Activated CD4-positive, alpha-beta T cell treated with anti-CD3 and anti-CD28 coated beads for 1 hour (primary cell): Measurements from ENCODE around the gene EP400.

ENCODE experiments used
- DNase-seq: peaks from one replicate; pipeline ENCODE4 v3.0.0-alpha.2; 2020

EP400 gene

DNA sequence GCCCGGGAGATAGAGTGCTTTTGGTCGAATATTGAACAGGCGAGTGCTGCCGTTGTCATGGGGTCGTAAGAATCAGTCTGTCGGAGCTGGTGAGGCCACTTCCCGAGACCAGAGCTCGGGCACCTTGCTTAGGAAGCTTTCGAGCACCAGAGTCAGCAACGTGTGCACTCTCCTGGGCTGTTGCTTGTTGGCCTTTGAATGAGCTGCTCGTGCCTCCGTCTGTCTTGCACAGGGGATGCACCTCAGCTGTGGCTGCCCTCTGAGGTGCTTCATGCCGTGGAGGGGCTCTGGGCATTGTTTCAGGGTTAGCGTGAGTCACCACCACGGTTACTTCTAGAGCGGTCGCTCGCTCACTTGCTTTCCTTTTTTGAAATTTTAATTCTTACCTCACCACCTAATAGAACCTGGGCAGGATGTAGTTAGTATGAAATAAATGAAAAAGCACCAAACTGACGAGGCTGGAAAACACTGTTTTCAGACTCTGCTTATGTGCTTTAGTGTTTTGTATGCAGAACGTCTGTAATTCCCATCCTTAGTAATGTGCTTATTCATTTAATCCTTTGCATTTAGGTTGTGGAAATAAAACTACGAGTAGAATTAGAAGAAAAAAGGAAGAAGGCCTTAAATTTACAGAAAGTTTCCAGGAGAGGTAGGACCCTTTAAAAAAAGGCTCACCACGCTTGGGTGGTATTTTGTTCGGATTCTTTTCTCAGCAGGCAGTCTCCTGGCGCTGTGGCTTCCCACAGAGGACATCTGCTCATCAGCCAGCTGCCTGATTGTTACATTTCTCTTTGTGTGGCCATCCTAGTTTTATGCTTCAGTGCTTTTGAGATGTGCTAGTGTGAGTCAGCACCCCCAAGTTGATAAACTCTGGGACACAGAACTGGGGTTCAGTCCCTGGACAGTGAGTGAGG, 40.6 kb downstream of the EP400 start:
- no peak for DNase-seq

DNA sequence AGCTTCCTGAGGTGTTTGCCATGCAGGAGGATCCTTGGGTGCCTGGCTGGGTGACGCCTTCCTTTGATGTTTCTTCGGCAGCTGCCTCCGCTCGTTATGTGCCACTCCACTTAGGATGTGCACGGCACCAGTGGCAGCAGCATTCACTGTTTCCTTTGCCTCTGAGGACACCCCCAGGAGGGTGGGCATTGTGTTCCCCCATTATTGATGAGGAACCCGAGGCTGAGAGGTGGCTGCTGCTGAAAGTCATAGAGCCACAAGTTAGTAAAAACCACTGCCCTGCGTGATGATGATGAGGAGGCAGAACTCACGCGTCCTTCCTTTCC, 41.2 kb downstream of the EP400 start:
- DNase-seq: no peak

DNA sequence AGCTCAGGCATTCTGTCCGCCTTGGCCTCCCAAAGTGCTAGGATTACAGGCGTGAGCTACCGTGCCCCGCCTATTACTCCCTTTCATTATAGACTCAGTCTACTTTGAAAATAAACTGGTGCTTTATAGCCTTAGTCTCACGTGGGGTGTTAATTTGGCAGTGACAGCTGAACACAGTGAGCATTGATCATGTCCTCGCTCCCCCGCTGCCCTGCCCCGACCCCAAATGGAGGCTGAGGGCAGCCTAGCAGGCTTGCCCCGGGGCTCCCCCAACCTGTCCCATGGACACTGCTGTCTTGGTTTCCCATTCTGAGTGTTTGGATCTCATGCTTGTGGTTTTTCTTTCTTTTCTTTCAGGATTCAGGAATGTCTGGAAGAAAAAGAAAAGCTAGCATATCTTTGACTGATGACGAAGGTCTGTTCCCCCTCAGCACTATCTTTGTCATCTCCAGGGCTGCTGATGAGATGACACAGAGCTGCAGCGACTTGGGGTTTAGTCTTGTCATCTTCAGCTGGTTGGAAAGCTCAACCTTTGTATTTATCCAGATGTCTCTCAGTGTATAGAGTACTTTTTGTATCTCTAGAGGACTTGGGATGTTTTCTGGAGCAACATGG, 42.2 kb downstream of the EP400 start:
- no peak for DNase-seq

DNA sequence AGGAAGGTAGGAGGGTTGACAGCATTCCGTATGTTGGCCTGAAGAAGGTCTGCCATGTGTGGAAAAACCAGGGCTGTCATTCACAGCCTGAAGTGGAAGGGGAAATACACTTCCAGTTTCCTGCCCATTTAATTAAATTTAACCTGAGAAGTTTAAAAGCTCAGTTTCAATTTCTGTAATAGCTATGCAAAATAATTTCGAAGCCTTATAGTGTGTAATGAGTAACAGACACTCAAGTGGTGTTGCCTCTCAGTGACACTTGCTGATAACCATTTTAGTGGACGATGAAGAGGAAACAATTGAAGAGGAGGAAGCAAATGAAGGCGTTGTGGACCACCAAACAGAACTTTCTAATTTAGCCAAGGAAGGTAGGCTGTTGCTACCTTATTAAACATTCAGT, 44.8 kb downstream of the EP400 start:
- DNase-seq: no peak

DNA sequence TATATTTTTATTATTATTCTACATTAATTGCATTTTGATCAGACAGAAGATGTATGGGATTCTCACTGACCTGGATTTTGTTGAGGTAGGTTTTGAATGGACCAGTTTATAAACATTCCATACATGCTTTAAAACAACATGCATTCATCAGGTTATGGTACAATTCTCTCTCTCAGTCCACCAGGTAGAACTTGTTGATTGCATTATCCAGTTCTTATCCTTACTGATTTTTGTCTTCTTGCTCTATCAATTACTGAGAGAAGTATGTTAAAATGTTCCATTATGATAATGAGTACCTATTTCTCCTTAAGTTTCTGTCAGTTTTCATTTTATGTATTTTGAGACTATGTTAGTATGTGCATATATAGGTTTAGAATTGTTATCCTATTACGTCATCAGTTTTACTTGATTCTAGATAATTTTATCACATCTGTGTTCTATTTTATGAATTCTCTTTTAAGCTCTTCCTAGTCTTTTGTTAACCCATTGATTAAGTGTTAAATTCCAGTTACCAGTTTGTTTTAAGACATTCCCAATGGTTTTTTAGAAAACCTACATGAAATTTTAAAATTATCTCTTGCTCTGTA, 50.6 kb downstream of the EP400 start:
- DNase-seq: no peak

DNA sequence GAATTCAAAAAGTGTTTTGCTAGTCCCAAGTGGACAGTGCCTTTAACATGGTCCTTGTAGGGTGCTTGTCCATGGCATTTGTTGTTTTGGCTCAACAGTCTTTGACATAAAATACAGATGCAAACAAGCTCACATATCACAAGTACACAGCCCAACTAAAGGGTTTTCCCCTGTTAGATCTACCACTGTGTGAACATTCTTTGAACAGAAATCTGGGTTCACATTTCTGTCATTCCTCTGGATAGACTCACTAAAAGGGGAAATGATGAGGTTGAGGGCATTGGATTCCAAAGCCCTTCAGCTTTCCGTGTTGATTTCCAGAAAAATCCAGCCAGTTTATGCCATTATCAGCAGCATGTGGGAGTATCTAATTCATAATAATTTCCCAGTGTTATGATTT, 54.1 kb downstream of the EP400 start:
- DNase-seq: no peak

DNA sequence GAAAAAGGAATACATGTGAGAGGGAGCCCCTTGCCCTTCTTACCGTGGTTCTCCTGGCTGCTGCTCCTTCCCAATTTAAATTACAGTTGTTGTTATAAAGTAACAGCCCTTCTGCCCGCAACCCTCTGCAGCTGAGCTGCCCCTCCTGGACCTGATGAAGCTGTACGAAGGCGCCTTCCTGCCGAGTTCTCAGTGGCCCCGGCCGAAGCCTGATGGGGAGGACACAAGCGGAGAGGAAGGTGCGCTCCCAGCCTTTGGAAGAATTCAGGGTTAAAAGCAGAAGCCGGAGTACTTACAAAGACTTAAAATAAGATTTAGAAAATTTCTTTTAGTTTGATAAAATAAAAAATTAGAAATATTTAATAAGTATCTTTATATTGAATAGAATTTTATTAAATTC, 55.2 kb downstream of the EP400 start:
- no peak for DNase-seq

DNA sequence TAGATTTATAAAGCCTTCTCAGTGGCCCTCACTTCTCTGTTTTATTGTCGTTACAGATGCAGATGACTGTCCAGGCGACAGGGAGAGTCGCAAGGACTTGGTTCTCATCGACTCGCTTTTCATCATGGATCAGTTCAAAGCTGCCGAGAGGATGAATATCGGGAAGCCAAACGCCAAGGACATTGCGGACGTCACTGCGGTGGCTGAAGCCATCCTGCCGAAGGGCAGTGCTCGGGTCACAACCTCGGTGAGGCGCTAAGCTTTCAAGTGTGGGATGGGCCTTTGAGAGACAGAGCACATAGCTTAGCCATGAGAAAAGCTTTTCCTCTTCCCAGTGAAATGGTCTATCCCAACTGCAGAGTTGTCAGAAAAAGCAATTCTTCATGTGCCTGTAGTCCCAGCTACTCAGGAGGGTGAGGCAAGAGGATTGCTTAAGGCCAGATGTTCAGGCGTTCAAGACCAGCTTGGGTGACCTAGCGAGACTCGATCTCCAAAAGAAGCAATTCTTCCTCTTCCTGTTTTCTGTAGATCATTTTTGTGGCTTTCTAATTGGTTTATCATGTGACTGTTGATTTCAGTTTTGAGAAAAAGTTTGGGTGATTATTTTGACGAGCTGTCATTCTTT, 56.4 kb downstream of the EP400 start:
- DNase-seq: no peak

DNA sequence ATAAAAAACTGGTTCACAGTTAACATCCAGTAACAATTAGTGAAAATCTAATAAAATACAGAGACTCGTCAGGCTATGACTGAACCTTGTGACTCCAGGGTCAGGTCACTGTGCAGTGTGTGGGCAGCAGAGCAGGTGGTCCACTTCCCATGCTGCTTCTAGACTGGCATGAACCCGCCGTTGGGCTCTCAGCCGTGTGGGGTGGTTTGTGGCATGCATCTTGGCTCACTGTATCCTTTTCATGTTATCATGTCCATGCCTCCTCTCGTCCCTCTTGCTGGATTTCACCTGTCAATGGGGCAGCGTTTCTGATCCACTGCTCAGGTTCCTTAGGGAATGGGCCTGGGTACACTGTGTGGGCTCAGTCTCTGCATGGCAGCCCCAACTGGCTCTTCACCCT, 57.3 kb downstream of the EP400 start:
- DNase-seq: no peak

DNA sequence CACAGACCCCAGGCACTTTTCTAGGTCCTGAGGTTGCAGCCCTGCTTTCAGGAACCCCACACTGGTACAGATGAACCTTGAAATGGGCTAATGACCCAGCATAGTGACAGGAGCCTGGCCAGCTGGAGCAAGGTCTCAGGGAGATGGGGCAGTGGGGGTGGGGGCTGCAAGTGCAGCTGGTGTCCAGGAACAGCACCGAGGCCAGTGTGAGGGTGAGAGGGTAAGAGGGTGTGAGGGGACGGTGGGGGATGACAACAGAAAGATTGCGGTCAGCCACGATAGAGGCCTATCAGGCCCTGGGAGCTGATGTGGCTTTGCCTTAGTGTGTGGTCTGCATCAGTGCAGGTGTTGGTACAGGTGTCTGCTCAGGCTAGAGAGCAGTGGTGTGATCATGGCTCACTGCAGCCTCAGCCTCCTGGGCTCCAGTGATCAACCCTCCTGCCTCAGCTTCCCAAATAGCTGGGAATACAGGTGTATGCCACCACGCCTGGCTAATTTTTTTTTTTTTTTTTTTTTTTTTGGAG, 59.7 kb downstream of the EP400 start:
- no peak for DNase-seq

DNA sequence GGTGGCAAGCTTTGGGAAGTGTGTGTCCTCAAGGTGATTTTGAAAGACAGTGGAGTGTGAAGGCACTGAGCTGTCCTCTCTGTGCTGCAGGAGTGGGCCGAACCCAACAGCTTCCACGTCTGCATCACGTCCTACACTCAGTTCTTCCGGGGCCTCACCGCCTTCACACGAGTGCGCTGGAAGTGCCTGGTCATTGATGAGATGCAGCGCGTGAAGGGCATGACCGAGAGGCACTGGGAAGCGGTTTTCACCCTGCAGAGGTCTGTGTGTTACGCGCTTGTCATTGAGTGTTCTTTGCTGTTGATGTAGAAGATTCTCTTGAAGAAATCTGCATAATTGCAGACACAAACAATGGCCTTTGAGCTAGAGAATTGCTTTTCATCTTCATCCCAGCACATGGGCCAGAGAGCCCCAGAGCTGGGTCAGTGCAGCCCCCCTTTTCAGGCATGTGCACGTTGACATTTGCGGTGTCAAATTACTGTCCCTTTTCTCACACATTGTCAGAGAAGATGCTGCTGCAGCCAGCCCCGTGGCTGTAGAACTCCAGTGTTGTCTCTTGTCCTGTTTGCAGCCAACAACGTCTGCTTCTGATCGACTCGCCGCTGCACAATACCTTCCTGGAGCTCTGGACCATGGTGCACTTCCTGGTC, 63.3 kb downstream of the EP400 start:
- no peak for DNase-seq

DNA sequence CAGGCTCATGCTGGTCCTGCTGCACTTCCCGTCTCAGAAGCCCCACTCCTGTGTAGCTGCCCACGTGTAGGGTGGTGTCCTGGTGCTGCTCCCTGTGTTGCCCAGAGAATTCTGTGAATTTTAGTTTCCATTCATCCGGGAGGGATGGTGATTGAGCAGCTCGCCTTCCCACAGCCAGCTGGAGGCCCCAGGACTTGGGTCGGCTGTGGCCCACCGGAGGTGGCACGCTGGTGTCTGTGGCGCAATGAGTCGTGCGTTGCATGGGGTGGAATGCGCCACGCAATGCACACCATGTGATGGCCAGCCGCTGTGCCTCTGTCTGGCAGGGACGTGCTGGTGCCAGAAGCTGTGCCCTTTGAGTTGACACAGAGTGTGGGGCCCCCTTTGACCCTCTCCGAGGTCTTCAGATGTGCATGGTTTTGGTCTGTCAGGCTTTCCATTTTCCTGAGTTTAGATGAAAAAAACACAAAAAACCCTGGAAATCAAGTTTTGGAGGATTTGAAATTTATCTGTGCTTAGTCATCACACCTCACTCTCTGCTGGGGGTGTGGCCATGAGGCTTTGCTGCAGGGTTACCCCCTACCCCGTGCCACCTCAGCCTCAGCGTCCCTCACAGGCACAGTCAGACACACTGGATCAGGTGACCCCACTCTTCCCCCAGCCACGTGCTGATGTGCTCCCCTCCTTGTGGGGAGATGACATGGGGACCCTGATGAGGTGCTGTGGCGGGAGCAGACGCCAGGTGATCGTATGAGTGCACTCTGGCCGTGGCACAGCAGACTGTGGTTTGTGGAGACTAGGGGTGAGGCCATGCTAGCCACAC, 64.6 kb downstream of the EP400 start:
- no peak for DNase-seq

DNA sequence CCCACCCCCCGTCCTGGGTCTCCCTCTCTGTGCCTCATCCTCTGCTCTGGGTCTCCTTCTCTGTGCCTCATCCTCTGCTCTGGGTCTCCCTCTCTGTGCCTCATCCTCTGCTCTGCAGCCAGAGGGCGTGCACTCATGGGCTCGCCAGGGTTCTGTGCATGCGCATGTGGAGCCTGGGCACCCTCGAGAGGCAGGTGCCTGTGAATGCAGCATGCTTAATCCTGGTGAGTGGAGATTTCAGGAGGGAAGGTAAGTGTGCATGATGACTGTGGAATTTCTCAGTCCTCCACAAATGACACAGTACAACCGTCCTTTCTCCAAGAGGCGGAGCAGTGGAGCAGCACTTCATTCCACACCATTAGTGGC, 65.2 kb downstream of the EP400 start:
- no peak for DNase-seq

DNA sequence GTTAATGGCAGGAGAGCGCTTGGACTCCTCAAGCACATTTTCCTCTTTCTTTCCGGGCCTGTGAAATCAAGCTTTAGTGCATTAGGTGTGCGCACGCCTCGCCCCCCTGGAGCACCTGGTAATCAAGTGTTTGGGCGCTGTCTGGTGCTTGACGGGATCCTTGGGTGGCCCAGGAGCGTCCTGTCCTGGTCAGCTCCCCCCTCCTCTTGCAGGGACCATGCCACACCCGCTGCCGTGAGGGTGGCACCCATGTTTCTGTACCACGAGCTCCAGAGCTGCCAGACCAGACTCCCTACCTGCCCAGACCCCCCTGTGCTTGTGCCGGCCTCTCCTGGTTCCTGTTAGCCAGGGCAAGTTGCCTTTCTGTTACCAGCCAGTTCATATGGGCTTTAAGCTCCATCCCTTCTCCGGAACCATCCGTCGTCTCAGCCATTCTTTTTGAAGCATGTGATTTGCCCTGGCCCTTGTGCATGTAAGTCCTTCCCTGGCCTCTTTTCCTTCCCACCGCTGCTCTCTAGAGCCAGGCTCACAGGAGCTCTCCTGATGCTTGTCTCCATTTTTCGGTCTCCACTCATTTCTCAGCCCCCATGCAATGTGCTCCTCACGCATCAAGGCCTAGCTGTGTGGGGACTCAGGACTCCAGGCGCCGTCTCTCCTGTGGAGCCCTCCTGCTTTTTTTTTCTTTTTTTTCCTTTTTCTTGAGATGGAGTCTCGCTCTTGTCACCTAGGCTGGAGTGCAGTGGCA, 66.1 kb downstream of the EP400 start:
- DNase-seq: no peak

DNA sequence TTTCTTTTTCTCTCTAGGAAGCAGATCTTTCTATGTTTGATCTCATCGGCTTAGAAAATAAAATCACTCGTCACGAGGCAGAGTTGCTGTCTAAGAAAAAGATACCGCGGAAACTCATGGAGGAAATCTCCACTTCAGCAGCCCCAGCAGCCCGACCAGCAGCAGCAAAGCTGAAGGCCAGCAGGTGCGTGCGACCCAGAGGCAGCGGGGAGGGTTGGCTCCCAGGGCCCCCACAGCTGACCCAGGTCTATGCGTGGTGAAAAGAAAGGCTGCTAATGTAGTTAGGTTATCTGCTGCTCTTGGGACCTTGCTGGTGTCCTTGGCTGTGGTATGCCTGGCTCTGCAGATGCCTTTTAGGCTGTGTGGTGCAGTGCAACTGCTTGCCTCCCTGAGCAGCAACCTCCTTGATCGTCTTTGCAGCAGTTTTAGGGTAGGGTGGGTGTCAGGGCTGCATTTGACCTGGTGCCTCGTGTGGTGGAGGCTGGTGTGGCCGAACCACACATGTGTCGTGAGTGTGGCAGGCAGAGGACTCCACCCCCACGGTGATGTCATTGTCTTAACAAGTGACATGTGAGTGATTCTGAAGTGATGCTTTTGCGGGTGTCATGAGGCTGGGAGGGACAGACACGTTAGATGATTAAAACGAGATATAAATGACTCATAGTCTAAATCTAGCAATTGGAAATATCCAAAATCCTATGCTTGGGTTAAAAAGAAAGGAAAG, 68.6 kb downstream of the EP400 start:
- no peak for DNase-seq

DNA sequence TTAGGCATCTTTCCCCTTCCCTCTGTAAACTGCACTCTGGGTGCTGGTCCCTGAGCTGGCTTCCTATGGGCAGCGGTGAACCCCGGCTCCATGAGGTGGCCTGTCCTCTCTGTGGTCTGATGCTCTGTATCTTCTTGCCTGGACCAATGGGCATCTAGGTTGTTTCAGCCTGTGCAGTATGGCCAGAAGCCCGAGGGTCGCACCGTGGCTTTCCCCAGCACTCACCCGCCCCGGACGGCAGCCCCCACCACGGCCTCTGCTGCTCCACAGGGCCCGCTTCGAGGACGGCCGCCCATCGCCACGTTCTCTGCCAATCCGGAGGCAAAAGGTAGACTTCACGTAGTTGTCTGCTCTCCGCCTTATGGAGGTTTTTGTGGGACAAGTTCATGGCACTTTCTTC, 70.1 kb downstream of the EP400 start:
- DNase-seq: no peak

DNA sequence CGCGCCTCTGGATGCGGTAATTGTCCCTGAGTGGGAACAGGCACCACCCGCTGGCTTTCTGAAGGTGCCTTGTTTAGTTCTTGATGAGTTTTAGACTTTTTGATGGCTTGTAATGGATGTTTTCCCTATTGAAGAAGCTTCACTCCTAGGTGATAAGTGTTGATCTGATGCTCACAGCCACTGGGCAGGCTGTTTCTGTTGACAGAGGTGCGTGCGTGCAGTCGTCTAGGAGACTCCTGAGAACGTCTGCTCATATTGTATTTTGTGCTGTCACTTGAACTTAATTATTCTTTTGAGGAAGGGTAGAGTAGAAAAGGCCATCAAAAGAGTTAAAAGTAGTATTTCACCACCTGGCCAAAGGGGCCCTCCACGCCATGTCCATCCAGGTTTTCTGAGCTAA, 70.5 kb downstream of the EP400 start:
- DNase-seq: no peak

DNA sequence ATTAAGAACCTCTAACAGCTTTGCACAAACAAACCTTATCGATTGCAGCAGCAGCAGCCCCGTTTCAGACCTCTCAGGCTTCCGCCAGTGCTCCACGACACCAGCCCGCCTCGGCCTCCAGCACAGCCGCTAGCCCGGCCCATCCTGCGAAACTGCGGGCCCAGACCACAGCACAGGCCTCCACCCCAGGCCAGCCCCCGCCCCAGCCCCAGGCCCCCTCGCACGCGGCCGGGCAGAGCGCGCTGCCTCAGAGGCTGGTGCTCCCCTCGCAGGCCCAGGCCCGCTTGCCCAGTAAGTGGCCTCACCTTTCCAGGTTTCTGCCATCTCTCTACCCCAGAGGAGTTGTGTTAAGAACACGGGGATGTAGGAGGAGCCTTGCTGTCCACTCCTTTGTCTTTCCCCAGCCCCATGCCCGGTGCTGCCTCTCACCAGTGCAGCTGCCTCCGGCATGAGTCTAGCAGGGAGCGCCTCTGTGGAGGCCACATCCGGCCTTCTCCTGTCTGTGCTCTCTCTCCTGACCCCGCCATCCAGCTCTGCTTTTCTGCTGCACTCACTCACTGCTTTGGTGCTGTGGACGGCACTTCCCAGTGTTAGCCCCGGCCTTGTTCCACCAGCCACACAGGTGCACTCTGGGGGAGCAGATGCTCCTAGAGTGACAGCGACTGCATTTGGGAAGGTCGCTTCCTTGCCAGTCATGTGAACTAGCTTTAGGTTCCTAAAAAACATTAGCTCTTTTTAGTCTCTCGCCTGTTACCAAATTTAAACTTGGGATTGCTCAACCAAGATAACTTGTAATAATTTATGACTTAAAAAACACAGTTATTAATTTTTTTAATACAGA, 71.5 kb downstream of the EP400 start:
- no peak for DNase-seq

DNA sequence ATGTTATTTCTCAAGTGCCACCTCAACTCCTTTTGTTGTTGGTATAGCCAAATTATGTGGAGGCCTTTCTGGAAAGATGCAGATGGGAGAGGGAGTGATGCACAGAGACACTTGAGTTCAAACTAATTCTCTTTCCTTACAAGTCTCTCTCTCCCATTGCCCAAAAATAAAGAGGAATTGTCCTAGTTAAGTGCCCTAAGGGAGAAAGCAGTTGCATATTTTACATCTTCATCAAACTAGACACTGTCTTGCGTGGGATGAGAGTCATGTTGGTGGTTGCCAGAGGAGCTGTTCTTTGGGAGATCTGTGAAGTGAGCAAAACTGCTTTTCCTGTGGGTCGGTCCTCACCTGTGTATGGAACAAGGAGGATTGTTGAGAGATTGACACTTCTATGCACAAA, 72.2 kb downstream of the EP400 start:
- no peak for DNase-seq

DNA sequence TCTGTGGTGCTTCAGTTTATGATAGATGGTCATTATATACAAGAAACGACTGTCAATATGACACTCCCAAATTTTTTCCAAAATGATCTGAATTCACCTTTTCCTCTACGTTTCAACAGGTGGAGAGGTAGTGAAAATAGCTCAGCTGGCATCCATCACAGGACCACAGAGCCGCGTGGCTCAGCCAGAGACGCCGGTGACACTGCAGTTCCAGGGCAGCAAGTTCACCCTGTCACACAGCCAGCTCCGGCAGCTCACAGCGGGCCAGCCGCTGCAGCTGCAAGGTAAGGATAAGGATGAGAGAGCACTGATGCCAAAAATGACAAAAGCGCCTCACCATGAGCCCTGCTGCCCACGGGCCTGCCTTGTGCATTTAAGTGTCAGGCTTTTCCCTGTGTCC, 73.9 kb downstream of the EP400 start:
- DNase-seq: no peak
